Thyroid gland (tissue), 4 donors: ENCODE measurements around the gene PSMD5. TPM values are rescaled to one million over a fixed set of nuclear protein-coding genes. Genes with fewer than 3 reads are reported as not detected.

ENCODE experiments used
- DNase-seq, 2 donors: peaks; one replicate each; pipeline ENCODE4 v3.0.0-alpha.2; 2019
- H3K27ac ChIP-seq, 3 donors: fragments of 200-600 bp; sonication (generic); 1 replicate in 2 of 3; 2 replicates in 1 of 3; pipeline ENCODE4 v1.5.1; 2016 to 2019; ENCODE audit warnings: mild to moderate bottlenecking in 1 of 3, moderate library complexity in 1 of 3
- H3K27me3 ChIP-seq: fragments of 200-600 bp; sonication (generic); one replicate; pipeline ENCODE4 v1.5.1; 2019
- H3K36me3 ChIP-seq, 2 donors: fragments of 200-600 bp; sonication (generic); one replicate each; pipeline ENCODE4 v1.5.1; 2016 to 2019
- H3K4me1 ChIP-seq, 2 donors: fragments of 200-600 bp; sonication (generic); one replicate each; pipeline ENCODE4 v1.5.1; 2017 to 2019
- H3K4me3 ChIP-seq, 3 donors: fragments of 200-600 bp; sonication (generic); replicated peaks in 1 of 3; 1 replicate in 2 of 3; 2 replicates in 1 of 3; pipeline ENCODE4 v1.5.1; 2016; ENCODE audit warnings: mild to moderate bottlenecking in 1 of 3
- H3K9me3 ChIP-seq: fragments of 200-600 bp; sonication (generic); one replicate; pipeline ENCODE4 v1.5.1; 2017
- CTCF ChIP-seq, 6 experiments: fragments of 200-600 bp in 3 of 6; fragments of 450-650 bp in 3 of 6; sonication (generic) in 3 of 6; IDR thresholded peaks; one replicate each; pipeline ENCODE4 v1.5.1; 2016 to 2019; ENCODE audit warnings: antibody characterized with exemption in 6 of 6, mild to moderate bottlenecking in 2 of 6, inconsistent platforms in 1 of 6, moderate library complexity in 1 of 6
- POLR2A ChIP-seq, 2 donors: fragments of 450-650 bp; IDR thresholded peaks; one replicate each; pipeline ENCODE4 v1.6.1; 2017; ENCODE audit warnings: antibody characterized with exemption in 2 of 2, mild to moderate bottlenecking in 2 of 2, moderate library complexity in 1 of 2
- WGBS, 2 donors: methylation state at CpG; one replicate each; pipeline ENCODE4 v1.1.5; 2017; 5-methylcytosine and 5-hydroxymethylcytosine counted together
- intact Hi-C: fragments of 100-400 bp; cut with DNase I; formaldehyde crosslinking; loops from one replicate; pipeline ENCODE4 v1.15.1; 2023
- total RNA-seq, 4 donors: library from RNA; depleted of rRNA; stranded (reverse); fragments of >200 nt; gene quantifications; one replicate each; pipeline ENCODE4 v1.2.3, GENCODE V29; 2016

PSMD5 gene
- total RNA-seq, 4 donors from 2014 or later, result 34.8 to 38.6 (median 36.5) TPM

- DNase-seq, result no peak
- Histone ChIP-seq H3K27me3 (no peaks in the 10 kb centered on the region), H3K4me1 (peaks cover 0 to 10% of the 10 kb centered on the region in 2 donors), H3K9me3 (no peaks in the 10 kb centered on the region), H3K36me3 (peaks cover 23 to 40% of the 10 kb centered on the region in 2 donors), H3K4me3 (no peak overlapping the region), H3K27ac (no peak overlapping the region)
- WGBS, 2 donors, result 90 to 96% methylated on average over 1 of the region's 1 CpG
- no peak for TF ChIP-seq CTCF (IDR thresholded peaks at IDR 0.05)
- TF ChIP-seq POLR2A (IDR thresholded peaks at IDR 0.05), result no peak
- intact Hi-C loops, result no loop called here
Measured at GRCh38 chr9:120768886-120769285, 73.8 kb downstream of the PSMD5 start.

- Histone ChIP-seq H3K4me1 (peaks cover 0 to 10% of the 10 kb centered on the region in 2 donors), H3K27ac (peak overlapping the region in 1 of 3 donors; percentile 14), H3K27me3 (no peaks in the 10 kb centered on the region), H3K9me3 (no peaks in the 10 kb centered on the region), H3K4me3 (no peak overlapping the region), H3K36me3 (peaks cover 27 to 40% of the 10 kb centered on the region in 2 donors)
- DNase-seq, result no peak
- TF ChIP-seq POLR2A (IDR thresholded peaks at IDR 0.05) (no peak), CTCF (IDR thresholded peaks at IDR 0.05) (no peak)
- 93 to 94% methylated on average over 4 of the region's 4 CpGs for WGBS, 2 donors
- intact Hi-C loops, result no loop called here
Measured at GRCh38 chr9:120768247-120768646, 74.5 kb downstream of the PSMD5 start.

GRCh38 chr9:120767451-120767850, 75.3 kb downstream of the PSMD5 start:
- peaks cover 22 to 40% of the 10 kb centered on the region in 2 donors for H3K36me3 ChIP-seq
- intact Hi-C loops, result no loop called here
- H3K27ac ChIP-seq, result peak overlapping the region in 1 of 3 donors; percentile 14
- TF ChIP-seq POLR2A (IDR thresholded peaks at IDR 0.05) (no peak), CTCF (IDR thresholded peaks at IDR 0.05) (no peak)
- peak; percentile 40 to 43 for DNase-seq
- H3K4me3 ChIP-seq, result no peak overlapping the region
- peaks cover 0 to 10% of the 10 kb centered on the region in 2 donors for H3K4me1 ChIP-seq
- WGBS, 2 donors, result 38 to 42% methylated on average over 3 of the region's 3 CpGs
- no peaks in the 10 kb centered on the region for H3K27me3 ChIP-seq
- H3K9me3 ChIP-seq, result no peaks in the 10 kb centered on the region

Other genes with a start within 250 kb of the PSMD5 start
- gene MEGF9, start 128.5 kb downstream of the PSMD5 start, total RNA-seq, result 100 to 1,000 TPM in 3 of 4 donors, 10 to 100 TPM in 1; 65.2 to 194 (median 138) TPM
- gene FBXW2, start 49.5 kb downstream of the PSMD5 start, total RNA-seq, result 10 to 100 TPM; 46.9 to 54.8 (median 50.1) TPM
- gene PHF19, start 34.3 kb upstream of the PSMD5 start, total RNA-seq, result 10 to 100 TPM; 10.8 to 24.1 (median 13.1) TPM
- gene TRAF1, start 83.9 kb upstream of the PSMD5 start, total RNA-seq, result 1 to 10 TPM; 5.7 to 7.8 (median 6.6) TPM
- 1 to 10 TPM; 1.7 to 3.4 (median 2.8) TPM for gene C5, start 207.4 kb upstream of the PSMD5 start, total RNA-seq
- 10 to 100 TPM in 3 of 4 donors, 1 to 10 TPM in 1; 9.9 to 23.0 (median 15.4) TPM for gene CNTRL, start 232.0 kb upstream of the PSMD5 start, total RNA-seq